Osteocyte (in vitro differentiated cells): ENCODE data around the gene NECAB3. TPM values are rescaled to one million over a fixed set of nuclear protein-coding genes. Genes with fewer than 3 reads are reported as not detected.

ENCODE experiments used
- DNase-seq: peaks from one replicate; pipeline ENCODE4 v3.0.0; 2021; ENCODE audit warnings: mixed read lengths; ENCODE audit not compliant: unreplicated experiment; ENCODE audit errors: extremely low spot score
- H3K27ac Mint-ChIP-seq: one replicate; pipeline ENCODE4 v1.8.0; 2021; ENCODE audit warnings: mild to moderate bottlenecking, mixed read lengths; ENCODE audit not compliant: unreplicated experiment
- H3K27me3 Mint-ChIP-seq: one replicate; pipeline ENCODE4 v1.8.0; 2021; ENCODE audit warnings: mixed read lengths; ENCODE audit not compliant: unreplicated experiment
- H3K36me3 Mint-ChIP-seq: one replicate; pipeline ENCODE4 v1.8.0; 2021; ENCODE audit warnings: mixed read lengths; ENCODE audit not compliant: unreplicated experiment
- H3K4me1 Mint-ChIP-seq: one replicate; pipeline ENCODE4 v1.8.0; 2021; ENCODE audit warnings: mixed read lengths; ENCODE audit not compliant: unreplicated experiment
- H3K4me3 Mint-ChIP-seq: one replicate; pipeline ENCODE4 v1.8.0; 2021; ENCODE audit warnings: mild to moderate bottlenecking, moderate library complexity, mixed read lengths; ENCODE audit not compliant: unreplicated experiment
- H3K9me3 Mint-ChIP-seq: one replicate; pipeline ENCODE4 v1.8.0; 2021; ENCODE audit warnings: mixed read lengths; ENCODE audit not compliant: unreplicated experiment
- CTCF ChIP-seq: fragments of 200-600 bp; sonication (generic); IDR thresholded peaks from 2 replicates; pipeline ENCODE4 v1.5.0; 2021; ENCODE audit warnings: antibody characterized with exemption, mild to moderate bottlenecking, moderate library complexity
- total RNA-seq: library from RNA; stranded (reverse); gene quantifications from 2 replicates; pipeline ENCODE4 v1.2.1, GENCODE V29; 2021

Gene NECAB3
- total RNA-seq, 1 donor from 2014 or later = 29.1 TPM

DNA sequence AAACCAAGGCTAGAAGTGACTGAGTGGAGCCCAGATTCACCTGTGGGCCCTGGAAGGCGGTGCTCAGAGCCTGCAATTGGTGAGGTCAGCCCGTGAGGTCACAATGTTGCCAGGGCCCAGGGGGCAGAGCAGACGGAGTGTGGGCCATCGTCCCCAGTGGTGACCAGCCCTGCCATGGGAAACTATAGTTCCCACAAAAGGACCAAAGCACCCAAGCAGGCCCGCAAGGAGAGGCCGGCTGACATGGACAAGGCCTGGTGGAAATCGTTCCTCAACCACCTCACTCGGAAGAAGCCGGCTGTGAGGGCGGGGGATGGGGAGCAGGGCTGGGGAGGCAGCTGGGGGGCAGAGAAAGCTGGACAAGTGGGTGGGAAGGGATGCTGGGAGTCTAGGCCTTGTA is 12.1 kb downstream of the NECAB3 start, which contains the start of gene C20orf144:
Gene C20orf144 (plus strand): TSS at position 156 of the 400 bp plus-strand sequence. CDS start 19 bp downstream, at position 175.
- H3K36me3 Mint-ChIP-seq = peaks cover 2% of the 10 kb centered on the region
- no peaks in the 10 kb centered on the region for H3K9me3 Mint-ChIP-seq
- H3K4me1 Mint-ChIP-seq = peaks cover 20% of the 10 kb centered on the region
- no peaks in the 10 kb centered on the region for H3K27me3 Mint-ChIP-seq
- H3K27ac Mint-ChIP-seq = peak within 1 kb of the TSS; percentile 76
- TF ChIP-seq CTCF = no peak
- H3K4me3 Mint-ChIP-seq = peak within 1 kb of the TSS; percentile 84
- no peak for DNase-seq

- no peak overlapping the region for H3K4me3 Mint-ChIP-seq
- H3K27ac Mint-ChIP-seq = no peak overlapping the region
- no peak for DNase-seq
- no peaks in the 10 kb centered on the region for H3K9me3 Mint-ChIP-seq
- peaks cover 2% of the 10 kb centered on the region for H3K36me3 Mint-ChIP-seq
- H3K27me3 Mint-ChIP-seq = no peaks in the 10 kb centered on the region
- no peak for TF ChIP-seq CTCF
- peaks cover 15% of the 10 kb centered on the region for H3K4me1 Mint-ChIP-seq
Observed at GRCh38 chr20:33660685-33661058, 13.6 kb downstream of the NECAB3 start.

DNA sequence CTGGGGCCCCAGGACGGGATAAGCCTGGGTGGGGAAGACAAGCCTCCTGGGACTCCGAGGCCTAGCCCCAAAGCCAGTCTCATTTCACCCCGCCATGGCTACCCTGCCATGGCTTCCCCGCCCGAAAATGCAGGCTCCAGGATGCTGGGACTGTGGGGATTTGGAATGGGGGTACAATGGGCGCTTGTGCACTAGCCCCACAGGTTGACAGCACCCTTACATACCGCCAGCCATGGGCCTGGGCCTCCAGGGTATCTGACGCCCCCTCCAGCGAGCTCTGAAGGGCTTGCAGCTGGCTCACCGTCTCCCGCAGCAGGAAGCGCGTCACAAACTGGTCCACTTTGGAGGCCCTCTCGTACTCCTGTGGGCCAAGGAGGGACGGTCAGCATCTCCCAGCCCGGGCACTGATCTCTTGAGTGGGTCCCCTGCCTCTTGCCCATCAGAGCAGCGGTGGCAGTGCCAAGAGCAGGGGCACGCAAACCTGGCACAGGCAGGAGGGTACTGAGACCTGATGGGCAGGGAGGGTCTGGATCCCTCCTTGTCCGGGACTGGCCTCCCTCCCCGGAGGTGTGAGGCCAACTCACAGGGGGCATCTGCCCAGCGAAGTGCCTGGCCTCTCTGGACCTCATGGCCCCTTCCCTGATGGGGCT is 14.1 kb downstream of the NECAB3 start:
- Mint-ChIP-seq H3K4me3 (no peak overlapping the region), H3K27ac (no peak overlapping the region), H3K36me3 (peaks cover 2% of the 10 kb centered on the region), H3K27me3 (no peaks in the 10 kb centered on the region), H3K4me1 (peaks cover 15% of the 10 kb centered on the region), H3K9me3 (no peaks in the 10 kb centered on the region)
- DNase-seq = no peak
- no peak for TF ChIP-seq CTCF

DNA sequence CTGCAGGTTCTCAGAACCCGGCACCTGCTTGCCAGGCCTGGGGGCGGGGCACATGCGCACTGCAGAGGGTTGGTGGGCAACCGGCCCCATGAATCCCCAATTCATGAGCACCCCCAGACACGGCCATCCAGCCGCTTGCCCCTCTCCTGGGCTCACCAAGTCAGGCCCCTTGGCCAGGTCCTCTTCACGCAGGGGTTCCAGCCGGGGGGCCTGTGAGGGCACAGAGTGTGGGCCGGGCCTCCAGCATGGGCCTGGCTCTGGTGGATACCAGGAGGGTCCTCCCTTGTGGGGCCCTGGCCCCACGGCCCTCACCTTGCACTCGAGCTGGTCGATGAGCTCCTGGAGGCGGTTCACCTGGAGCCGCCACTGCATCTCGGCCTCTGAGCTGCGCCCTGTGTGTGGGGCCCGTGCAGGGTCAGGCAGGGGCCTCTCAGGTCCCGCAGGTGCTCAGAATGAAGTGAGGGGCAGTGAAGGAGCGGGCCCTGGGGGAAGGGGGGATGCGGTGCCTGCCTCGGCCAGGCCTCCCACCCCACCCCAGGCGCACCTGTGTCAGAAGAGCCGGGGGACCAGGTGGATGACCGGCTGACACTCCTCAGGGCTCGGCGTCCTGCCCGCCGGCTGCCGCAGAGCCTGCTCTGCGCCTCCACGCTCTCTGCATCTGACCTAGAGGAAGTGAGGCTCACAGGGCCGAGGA is 14.7 kb downstream of the NECAB3 start:
- peaks cover 10% of the 10 kb centered on the region for H3K4me1 Mint-ChIP-seq
- H3K27me3 Mint-ChIP-seq = no peaks in the 10 kb centered on the region
- H3K9me3 Mint-ChIP-seq = no peaks in the 10 kb centered on the region
- peaks cover 2% of the 10 kb centered on the region for H3K36me3 Mint-ChIP-seq
- no peak for DNase-seq
- H3K4me3 Mint-ChIP-seq = no peak overlapping the region
- no peak overlapping the region for H3K27ac Mint-ChIP-seq
- TF ChIP-seq CTCF = no peak

GRCh38 chr20:33658929-33659328 is 15.3 kb downstream of the NECAB3 start:
- Mint-ChIP-seq H3K27me3 (no peaks in the 10 kb centered on the region), H3K4me3 (no peak overlapping the region), H3K27ac (no peak overlapping the region), H3K36me3 (peaks cover 2% of the 10 kb centered on the region), H3K4me1 (peaks cover 5% of the 10 kb centered on the region), H3K9me3 (no peaks in the 10 kb centered on the region)
- no peak for DNase-seq
- TF ChIP-seq CTCF = no peak
